ENCODE measurements around the gene PSG6.
A peak's percentile ranks its signal among the peaks of the same experiment; 100 is the strongest.
"Not testable (repeated sequence)": the region's sequence is repeated elsewhere in the genome, so short reads cannot be mapped to it uniquely, and the experiment has no call there.

PSG6 gene

DNA sequence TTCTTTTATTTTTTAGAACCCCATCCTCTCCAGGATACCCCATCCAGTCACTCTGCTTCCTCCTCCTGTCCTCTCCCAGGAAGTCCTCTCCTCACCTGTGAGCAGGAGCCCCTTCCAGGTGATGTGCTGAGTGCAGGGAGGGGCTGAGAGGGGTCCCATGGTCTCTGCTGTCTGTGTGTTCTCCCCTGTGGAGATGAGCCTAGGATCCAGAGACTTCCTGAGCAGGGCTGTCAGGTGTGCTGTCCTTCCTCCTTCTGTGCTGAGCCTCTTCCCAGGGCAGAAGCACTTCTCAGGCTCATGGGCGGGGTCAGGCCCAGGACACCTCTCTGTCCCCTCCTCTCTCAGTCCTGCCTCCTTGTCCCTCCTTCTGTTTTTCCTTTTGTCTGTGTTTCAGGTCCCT, at the start of gene PSG6:
Gene PSG6, minus strand, starts transcription at position 261 of the 400 bp plus-strand sequence. Its CDS starts 102 bp downstream, at position 159.
- DNase-seq = not testable (repeated sequence)

GRCh38 chr19:42965176-42965575, 47.5 kb upstream of the PSG6 start:
- DNase-seq = peak; percentile 6

- DNase-seq = no peak
Measured at GRCh38 chr19:42961119-42961518, 43.4 kb upstream of the PSG6 start.

DNA sequence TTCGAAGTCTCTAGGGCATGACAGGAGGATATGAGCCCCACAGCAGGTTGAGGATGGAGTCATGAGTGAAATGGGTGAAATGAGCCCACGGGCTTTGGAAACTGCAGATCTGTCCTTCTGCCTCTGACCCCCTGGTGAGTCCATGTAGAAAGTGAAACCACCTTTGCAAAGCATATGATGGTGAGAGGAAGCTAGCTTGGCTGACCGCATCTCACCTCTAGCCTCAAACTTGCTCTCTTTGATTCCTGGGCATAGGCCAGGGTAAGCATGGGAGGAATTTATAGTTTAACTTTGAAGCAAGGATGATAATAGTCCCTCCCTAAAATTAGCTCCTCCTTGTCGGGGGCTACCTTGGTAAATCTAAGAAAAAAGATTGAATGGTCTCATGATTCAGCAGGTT, 34.4 kb upstream of the PSG6 start:
- DNase-seq = not testable (repeated sequence)

- not testable (repeated sequence) for DNase-seq
Measured at GRCh38 chr19:42951476-42951875, 33.8 kb upstream of the PSG6 start.

DNA sequence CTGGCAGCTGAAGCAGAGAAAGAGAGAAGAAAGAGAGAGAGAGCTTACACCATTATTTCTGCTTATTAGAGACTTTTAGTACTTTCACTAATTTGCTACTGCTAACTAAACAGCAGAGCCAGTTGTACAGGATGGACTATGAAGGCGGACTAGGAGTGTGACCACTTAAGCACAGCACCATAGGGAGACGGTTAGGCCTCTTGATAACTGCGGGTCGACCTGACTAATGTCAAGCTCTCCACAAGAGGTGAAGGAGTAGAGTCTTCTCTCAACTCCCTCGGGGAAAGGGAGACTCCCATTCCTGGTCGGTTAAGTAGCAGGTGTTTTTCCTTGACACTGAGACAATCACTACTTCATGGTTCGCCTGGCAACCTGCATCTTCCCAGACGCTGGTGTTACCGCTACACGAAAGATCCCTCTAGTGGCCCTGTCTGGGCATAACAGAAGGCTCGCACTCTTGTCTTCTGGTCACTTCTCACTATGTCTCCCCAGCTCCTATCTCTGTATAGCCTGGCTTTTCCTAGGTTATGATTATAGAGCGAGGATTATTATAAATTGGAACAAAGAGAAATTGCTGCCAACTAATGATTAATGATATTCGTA, 24.6 kb upstream of the PSG6 start:
- no peak for DNase-seq

DNA sequence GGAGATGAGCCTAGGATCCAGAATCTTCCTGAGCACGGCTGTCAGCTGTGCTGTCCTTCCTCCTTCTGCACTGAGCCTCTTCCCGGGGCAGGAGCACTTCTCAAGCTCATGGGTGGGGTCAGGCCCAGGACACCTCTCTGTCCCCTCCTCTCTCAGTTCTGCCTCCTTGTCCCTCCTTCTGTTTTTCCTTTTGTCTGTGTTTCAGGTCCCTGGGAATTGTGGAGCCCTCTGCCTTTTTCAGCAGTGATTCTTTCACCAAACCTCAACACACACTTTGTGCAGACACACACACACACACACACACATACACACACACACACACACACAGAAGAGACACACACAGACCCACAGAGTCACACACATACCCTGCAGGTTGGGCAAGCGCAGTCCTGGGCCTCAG, 19.4 kb upstream of the PSG6 start, which contains the start of gene PSG7:
Gene PSG7, minus strand, starts transcription at position 101 of the 400 bp plus-strand sequence. CDS start 131 bp downstream, outside the sequence.
- DNase-seq = not testable (repeated sequence)

- not testable (repeated sequence) for DNase-seq
Measured at GRCh38 chr19:42934726-42935125, 17.0 kb upstream of the PSG6 start.

- not testable (repeated sequence) for DNase-seq
Measured at GRCh38 chr19:42934183-42934582, 16.5 kb upstream of the PSG6 start.

GRCh38 chr19:42933412-42933811, 15.7 kb upstream of the PSG6 start:
- not testable (repeated sequence) for DNase-seq

DNA sequence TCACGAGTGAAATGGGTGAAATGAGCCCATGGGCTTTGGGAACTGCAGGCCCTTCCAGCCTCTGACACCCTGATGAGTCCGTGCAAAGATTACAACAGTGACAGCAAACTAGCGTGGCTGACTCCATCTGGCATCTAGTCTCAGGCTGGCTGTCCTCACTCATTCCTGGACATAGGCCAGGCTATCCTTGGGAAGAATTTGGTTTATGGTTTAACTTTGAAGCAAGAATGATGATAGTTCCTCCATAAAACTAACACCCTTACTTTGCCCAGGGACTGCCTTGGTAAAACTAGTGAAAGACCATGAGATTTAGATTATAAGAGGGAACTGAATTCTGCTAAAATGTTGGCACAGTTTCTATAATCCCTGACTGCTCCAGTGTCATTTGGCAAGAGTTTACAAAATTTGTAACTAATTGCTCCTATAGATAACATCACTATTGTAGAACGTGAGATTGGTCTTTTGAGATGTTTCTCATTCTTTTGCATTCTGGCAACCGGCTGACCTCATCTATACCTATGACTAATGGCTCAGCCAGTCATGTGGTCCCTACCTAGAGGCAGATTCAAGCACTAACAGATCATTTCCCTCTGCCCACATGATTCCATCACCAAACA, 14.9 kb upstream of the PSG6 start:
- DNase-seq = not testable (repeated sequence)

GRCh38 chr19:42930214-42930613, 12.5 kb upstream of the PSG6 start:
- DNase-seq = not testable (repeated sequence)

GRCh38 chr19:42928896-42929295, 11.2 kb upstream of the PSG6 start:
- no peak for DNase-seq

GRCh38 chr19:42926781-42927180, 9.1 kb upstream of the PSG6 start:
- DNase-seq = no peak

- DNase-seq = peak; percentile 35
Measured at GRCh38 chr19:42923106-42923505, 5.4 kb upstream of the PSG6 start.

DNA sequence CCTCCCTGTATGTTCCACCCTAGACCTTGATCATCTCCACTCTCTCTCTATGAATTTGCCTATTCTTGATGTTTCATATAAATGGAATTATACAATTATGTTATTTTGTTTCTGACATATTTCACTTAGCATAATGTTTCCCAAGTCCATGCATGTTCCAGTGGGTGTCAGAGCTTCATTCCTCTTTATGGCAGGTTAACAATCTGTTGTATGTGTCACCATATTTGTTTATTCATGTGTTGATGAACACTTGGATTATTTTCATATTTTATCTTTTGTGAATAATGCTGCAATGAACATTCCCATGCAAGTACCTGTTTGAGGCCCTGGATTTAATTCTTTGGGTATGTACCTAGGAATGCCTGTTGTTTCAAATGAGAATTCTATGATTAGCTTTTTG, 3.3 kb upstream of the PSG6 start:
- DNase-seq = not testable (repeated sequence)

- no peak for DNase-seq
Measured at GRCh38 chr19:42919757-42920079, 2.0 kb upstream of the PSG6 start.

- DNase-seq = not testable (repeated sequence)
Measured at GRCh38 chr19:42919070-42919756, 1.5 kb upstream of the PSG6 start.

- not testable (repeated sequence) for DNase-seq
Measured at GRCh38 chr19:42918377-42919069, 829 bp upstream of the PSG6 start.

DNA sequence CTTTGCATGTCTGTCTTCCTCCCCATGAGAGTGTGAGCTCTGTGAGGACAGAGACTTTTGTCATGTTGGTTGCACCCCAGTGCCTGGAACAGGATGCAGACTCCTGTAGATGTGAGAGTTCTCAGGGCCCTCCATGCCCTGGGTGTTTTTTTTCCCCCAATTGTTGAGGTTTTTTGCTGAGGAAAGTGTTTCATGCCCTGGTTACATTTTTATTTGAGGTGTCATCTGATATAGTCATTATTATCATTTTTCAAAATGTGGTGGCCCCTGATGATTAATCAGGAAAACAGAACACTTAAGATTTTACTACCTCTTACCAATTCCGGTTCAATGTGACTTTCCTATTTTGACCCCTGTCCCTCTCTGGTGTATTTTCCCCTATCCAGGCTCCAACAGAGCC, 763 bp downstream of the PSG6 start:
- DNase-seq = not testable (repeated sequence)

DNA sequence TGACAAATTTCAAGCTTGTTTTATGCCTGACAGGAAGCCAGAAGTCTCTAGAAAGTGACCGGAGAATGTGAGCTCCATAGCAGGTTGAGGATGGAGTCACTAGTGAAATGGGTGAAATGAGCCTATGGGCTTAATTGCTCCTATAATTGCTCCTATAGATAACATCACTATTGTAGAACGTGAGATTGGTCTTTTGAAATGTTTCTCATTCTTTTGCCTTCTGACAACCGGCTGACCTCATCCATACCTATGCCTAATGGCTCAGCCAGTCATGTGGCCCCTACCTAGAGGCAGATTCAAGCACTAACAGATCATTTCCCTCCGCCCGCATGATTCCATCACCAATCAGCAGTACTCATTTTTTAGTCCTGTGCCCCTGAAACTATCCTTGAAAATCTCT, 4.2 kb downstream of the PSG6 start:
- not testable (repeated sequence) for DNase-seq

- DNase-seq = not testable (repeated sequence)
Measured at GRCh38 chr19:42912941-42913340, 4.8 kb downstream of the PSG6 start.

- not testable (repeated sequence) for DNase-seq
Measured at GRCh38 chr19:42911731-42912130, 6.0 kb downstream of the PSG6 start.
